Astrocyte (in vitro differentiated cells and primary cell): ENCODE results near the gene CCDC102B. TPM values are rescaled to one million over a fixed set of nuclear protein-coding genes. Genes with fewer than 3 reads are reported as not detected.

Source experiments
- DNase-seq: peaks from one replicate; pipeline ENCODE4 v3.0.0-alpha.2; 2010; ENCODE audit warnings: low read depth
- FAIRE-seq: peaks from 2 replicates; lab custom pipeline; 2011; peaks lifted over from hg19 to GRCh38; lab: Jason Lieb, UNC
- H2AFZ ChIP-seq: 2 replicates; pipeline ENCODE4 v1.6.0; 2012; ENCODE audit warnings: low read depth, low read length, inconsistent platforms
- H3K27ac ChIP-seq: 2 replicates; pipeline ENCODE4 v1.5.1; 2011; ENCODE audit warnings: low read depth, low read length, inconsistent platforms
- H3K27me3 ChIP-seq: 2 replicates; pipeline ENCODE4 v1.6.0; 2011; ENCODE audit warnings: low read length, inconsistent platforms; ENCODE audit not compliant: insufficient read depth
- H3K36me3 ChIP-seq: 2 replicates; pipeline ENCODE4 v1.5.1; 2011; ENCODE audit warnings: low read length, inconsistent platforms; ENCODE audit not compliant: insufficient read depth
- H3K4me1 ChIP-seq: 2 replicates; pipeline ENCODE4 v1.5.1; 2011; ENCODE audit warnings: low read length, inconsistent platforms; ENCODE audit not compliant: insufficient read depth
- H3K4me2 ChIP-seq: 2 replicates; pipeline ENCODE4 v1.6.0; 2012; ENCODE audit warnings: low read length, inconsistent platforms
- H3K4me3 ChIP-seq: 2 replicates; pipeline ENCODE4 v1.5.1; 2011; ENCODE audit warnings: low read depth, mild to moderate bottlenecking, low read length, inconsistent platforms; ENCODE audit not compliant: insufficient read depth
- H3K79me2 ChIP-seq: 2 replicates; pipeline ENCODE4 v1.6.0; 2012; ENCODE audit warnings: mild to moderate bottlenecking, low read length, inconsistent platforms; ENCODE audit not compliant: insufficient read depth
- H3K9ac ChIP-seq: 2 replicates; pipeline ENCODE4 v1.6.0; 2012; ENCODE audit warnings: mild to moderate bottlenecking, low read length, inconsistent platforms
- H3K9me3 ChIP-seq: 2 replicates; pipeline ENCODE4 v1.5.1; 2012; ENCODE audit warnings: low read depth, mild to moderate bottlenecking, low read length, inconsistent platforms; ENCODE audit not compliant: insufficient read depth
- H4K20me1 ChIP-seq: 2 replicates; pipeline ENCODE4 v1.6.0; 2012; ENCODE audit warnings: low read length, inconsistent platforms; ENCODE audit not compliant: insufficient read depth
- H3K27ac Mint-ChIP-seq: one replicate; pipeline ENCODE4 v1.8.0; 2021; ENCODE audit warnings: mild to moderate bottlenecking, mixed read lengths; ENCODE audit not compliant: unreplicated experiment
- H3K27me3 Mint-ChIP-seq: one replicate; pipeline ENCODE4 v1.8.0; 2021; ENCODE audit warnings: low read depth, mixed read lengths; ENCODE audit not compliant: unreplicated experiment
- H3K36me3 Mint-ChIP-seq: one replicate; pipeline ENCODE4 v1.8.0; 2021; ENCODE audit warnings: low read depth, mixed read lengths; ENCODE audit not compliant: unreplicated experiment
- H3K4me1 Mint-ChIP-seq: one replicate; pipeline ENCODE4 v1.8.0; 2021; ENCODE audit warnings: low read depth, mixed read lengths; ENCODE audit not compliant: unreplicated experiment
- H3K4me3 Mint-ChIP-seq: one replicate; pipeline ENCODE4 v1.8.0; 2021; ENCODE audit warnings: mild to moderate bottlenecking, moderate library complexity, mixed read lengths; ENCODE audit not compliant: unreplicated experiment
- H3K9me3 Mint-ChIP-seq: one replicate; pipeline ENCODE4 v1.8.0; 2021; ENCODE audit warnings: mild to moderate bottlenecking, mixed read lengths; ENCODE audit not compliant: unreplicated experiment
- EZH2 ChIP-seq: IDR thresholded peaks from 2 replicates; pipeline ENCODE4 v1.6.1; 2012; ENCODE audit warnings: mild to moderate bottlenecking, low read length, inconsistent platforms; ENCODE audit not compliant: insufficient read depth
- total RNA-seq: library from RNA; stranded (reverse); gene quantifications from 2 replicates; pipeline ENCODE4 v1.2.1, GENCODE V29; 2021
- TF ChIP-seq, protein P1 (sequence below): IDR thresholded peaks from 2 replicates; pipeline ENCODE4 v1.5.1; 2011; ENCODE audit warnings: low read depth, mild to moderate bottlenecking, inconsistent platforms, low read length, moderate library complexity; ENCODE audit not compliant: insufficient read depth

CCDC102B gene
- total RNA-seq, 1 donor from 2014 or later = 7.9 TPM

GRCh38 chr18:68865021-68865420 lies 67.1 kb downstream of the CCDC102B start:
- no peak for FAIRE-seq
- Histone ChIP-seq H3K4me1 (no peaks in the 10 kb centered on the region), H3K9ac (no peak overlapping the region), H3K4me3 (no peak overlapping the region), H3K36me3 (no peaks in the 10 kb centered on the region), H3K27ac (no peak overlapping the region), H3K79me2 (no peaks in the 10 kb centered on the region), H4K20me1 (no peaks in the 10 kb centered on the region), H3K4me2 (no peak overlapping the region), H2AFZ (no peak overlapping the region), H3K27me3 (no peaks in the 10 kb centered on the region), H3K9me3 (no peaks in the 10 kb centered on the region)
- TF ChIP-seq, protein P1, sequence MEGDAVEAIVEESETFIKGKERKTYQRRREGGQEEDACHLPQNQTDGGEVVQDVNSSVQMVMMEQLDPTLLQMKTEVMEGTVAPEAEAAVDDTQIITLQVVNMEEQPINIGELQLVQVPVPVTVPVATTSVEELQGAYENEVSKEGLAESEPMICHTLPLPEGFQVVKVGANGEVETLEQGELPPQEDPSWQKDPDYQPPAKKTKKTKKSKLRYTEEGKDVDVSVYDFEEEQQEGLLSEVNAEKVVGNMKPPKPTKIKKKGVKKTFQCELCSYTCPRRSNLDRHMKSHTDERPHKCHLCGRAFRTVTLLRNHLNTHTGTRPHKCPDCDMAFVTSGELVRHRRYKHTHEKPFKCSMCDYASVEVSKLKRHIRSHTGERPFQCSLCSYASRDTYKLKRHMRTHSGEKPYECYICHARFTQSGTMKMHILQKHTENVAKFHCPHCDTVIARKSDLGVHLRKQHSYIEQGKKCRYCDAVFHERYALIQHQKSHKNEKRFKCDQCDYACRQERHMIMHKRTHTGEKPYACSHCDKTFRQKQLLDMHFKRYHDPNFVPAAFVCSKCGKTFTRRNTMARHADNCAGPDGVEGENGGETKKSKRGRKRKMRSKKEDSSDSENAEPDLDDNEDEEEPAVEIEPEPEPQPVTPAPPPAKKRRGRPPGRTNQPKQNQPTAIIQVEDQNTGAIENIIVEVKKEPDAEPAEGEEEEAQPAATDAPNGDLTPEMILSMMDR = no peak
- TF ChIP-seq EZH2 = no peak
- H3K36me3 Mint-ChIP-seq = no peaks in the 10 kb centered on the region
- H3K27ac Mint-ChIP-seq = no peak overlapping the region
- peaks cover 4% of the 10 kb centered on the region for H3K9me3 Mint-ChIP-seq
- no peaks in the 10 kb centered on the region for H3K27me3 Mint-ChIP-seq
- no peaks in the 10 kb centered on the region for H3K4me1 Mint-ChIP-seq
- no peak overlapping the region for H3K4me3 Mint-ChIP-seq
- no peak for DNase-seq

GRCh38 chr18:68865503-68865902 lies 67.6 kb downstream of the CCDC102B start:
- Histone ChIP-seq H3K9me3 (no peaks in the 10 kb centered on the region), H3K79me2 (no peaks in the 10 kb centered on the region), H3K4me1 (no peaks in the 10 kb centered on the region), H3K27ac (no peak overlapping the region), H3K9ac (no peak overlapping the region), H3K4me2 (no peak overlapping the region), H3K27me3 (no peaks in the 10 kb centered on the region), H4K20me1 (no peaks in the 10 kb centered on the region), H3K36me3 (no peaks in the 10 kb centered on the region), H2AFZ (no peak overlapping the region), H3K4me3 (no peak overlapping the region)
- Mint-ChIP-seq H3K27ac (no peak overlapping the region), H3K27me3 (no peaks in the 10 kb centered on the region), H3K9me3 (peaks cover 4% of the 10 kb centered on the region), H3K4me1 (no peaks in the 10 kb centered on the region), H3K36me3 (no peaks in the 10 kb centered on the region), H3K4me3 (no peak overlapping the region)
- FAIRE-seq (no peak), DNase-seq (no peak)
- TF ChIP-seq, protein P1 = no peak
- TF ChIP-seq EZH2 = no peak

GRCh38 chr18:68873003-68873402 lies 75.1 kb downstream of the CCDC102B start:
- no peak overlapping the region for H3K4me3 ChIP-seq
- no peak overlapping the region for H3K4me2 ChIP-seq
- Mint-ChIP-seq H3K9me3 (peaks cover 2% of the 10 kb centered on the region), H3K4me1 (no peaks in the 10 kb centered on the region), H3K4me3 (no peak overlapping the region), H3K36me3 (peaks cover 1% of the 10 kb centered on the region), H3K27me3 (no peaks in the 10 kb centered on the region), H3K27ac (no peak overlapping the region)
- H3K27me3 ChIP-seq = no peaks in the 10 kb centered on the region
- H2AFZ ChIP-seq = no peak overlapping the region
- no peaks in the 10 kb centered on the region for H3K36me3 ChIP-seq
- no peaks in the 10 kb centered on the region for H3K79me2 ChIP-seq
- no peaks in the 10 kb centered on the region for H3K9me3 ChIP-seq
- DNase-seq = no peak
- no peak for FAIRE-seq
- H3K27ac ChIP-seq = no peak overlapping the region
- TF ChIP-seq, protein P1 = no peak
- TF ChIP-seq EZH2 = no peak
- no peaks in the 10 kb centered on the region for H4K20me1 ChIP-seq
- H3K4me1 ChIP-seq = no peaks in the 10 kb centered on the region
- H3K9ac ChIP-seq = no peak overlapping the region
